CMK (cell line): ENCODE measurements around the gene FBXO47.

Experiments used
- DNase-seq: peaks from one replicate; pipeline ENCODE4 v3.0.0-alpha.2; 2010; ENCODE audit warnings: low read depth

FBXO47 gene

DNA sequence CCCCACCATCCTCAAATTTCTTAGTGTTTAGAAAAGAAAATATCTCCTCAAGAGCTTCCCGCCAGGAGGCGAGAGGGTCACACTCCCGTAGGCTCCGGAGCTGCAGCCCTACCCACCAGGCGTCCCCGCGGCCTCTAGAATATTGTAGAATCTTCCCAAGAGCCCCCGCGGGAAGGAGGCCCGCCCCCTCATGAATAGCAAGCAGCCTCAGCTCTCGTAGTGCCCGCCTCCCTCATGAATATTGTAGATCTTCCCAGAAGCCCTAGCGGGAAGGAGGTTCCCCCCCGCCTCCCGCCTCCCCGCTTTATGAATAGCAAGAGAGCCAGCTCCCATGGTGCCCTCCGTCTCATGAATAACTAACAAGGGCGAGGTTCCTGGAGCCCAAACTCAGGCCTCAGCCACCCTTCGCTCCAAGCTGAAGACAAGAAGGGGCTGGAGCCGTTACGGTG lies at the start of gene FBXO47:
Gene FBXO47, minus strand, starts transcription at position 114 of the 449 bp plus-strand sequence. CDS start 4,378 bp downstream, outside the sequence.
- DNase-seq = no peak

- DNase-seq = no peak
These were observed 49.3 kb upstream of the FBXO47 start for GRCh38 chr17:39016193-39017153.

DNA sequence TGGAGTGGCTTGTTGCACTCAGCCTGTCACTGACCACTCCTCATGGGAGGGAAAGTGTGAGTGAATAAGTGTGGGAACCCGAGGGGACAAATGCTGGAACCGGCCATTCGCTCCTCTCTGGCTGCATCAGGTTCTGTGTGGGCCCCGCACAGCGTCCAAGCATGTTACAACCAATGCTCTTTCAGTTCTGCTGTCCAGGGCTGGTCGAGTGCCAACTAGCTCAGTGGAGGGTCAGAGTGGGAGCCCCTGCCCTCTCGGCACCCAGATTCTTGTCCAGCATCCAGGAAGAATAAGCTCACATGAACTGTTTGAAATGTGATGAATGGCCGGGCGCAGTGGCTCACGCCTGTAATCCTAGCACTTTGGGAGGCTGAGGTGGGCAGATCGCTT lies 48.3 kb upstream of the FBXO47 start:
- DNase-seq = no peak

DNA sequence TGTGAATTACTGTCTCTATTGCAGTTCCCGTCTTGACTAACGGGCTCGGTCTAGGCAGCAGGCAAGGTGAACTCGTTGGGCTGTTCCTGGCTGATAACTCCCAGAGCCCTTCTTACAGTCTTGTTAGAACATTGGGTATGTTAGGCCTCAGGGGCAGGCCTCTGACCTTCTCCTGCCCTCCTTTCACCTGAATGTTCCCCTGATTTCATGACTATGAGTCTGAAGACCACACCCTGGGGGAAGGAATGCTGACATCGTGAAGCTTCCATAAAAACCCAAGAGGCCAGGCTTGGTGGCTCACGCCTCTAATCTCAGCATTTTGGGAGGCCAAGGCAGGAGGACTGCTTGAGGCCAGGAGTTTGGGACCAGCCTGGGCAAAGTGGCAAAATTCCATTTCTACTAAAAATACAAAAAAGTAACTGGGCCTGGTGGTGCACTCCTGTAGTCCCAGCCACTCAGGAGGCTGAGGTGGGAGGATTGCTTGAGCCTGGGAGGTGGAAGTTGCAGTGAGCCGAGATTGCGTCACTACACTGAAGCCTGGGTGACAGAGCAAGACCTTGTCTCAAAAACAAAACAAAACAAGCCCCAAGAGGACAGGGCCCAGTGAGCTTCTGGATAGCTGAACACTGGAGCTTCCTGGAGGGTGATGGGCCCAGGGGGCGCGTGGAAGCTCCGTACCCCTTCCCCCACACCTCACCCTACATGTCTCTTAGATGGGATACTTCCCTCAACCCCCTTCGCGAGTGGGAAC lies 47.8 kb upstream of the FBXO47 start:
- no peak for DNase-seq

DNA sequence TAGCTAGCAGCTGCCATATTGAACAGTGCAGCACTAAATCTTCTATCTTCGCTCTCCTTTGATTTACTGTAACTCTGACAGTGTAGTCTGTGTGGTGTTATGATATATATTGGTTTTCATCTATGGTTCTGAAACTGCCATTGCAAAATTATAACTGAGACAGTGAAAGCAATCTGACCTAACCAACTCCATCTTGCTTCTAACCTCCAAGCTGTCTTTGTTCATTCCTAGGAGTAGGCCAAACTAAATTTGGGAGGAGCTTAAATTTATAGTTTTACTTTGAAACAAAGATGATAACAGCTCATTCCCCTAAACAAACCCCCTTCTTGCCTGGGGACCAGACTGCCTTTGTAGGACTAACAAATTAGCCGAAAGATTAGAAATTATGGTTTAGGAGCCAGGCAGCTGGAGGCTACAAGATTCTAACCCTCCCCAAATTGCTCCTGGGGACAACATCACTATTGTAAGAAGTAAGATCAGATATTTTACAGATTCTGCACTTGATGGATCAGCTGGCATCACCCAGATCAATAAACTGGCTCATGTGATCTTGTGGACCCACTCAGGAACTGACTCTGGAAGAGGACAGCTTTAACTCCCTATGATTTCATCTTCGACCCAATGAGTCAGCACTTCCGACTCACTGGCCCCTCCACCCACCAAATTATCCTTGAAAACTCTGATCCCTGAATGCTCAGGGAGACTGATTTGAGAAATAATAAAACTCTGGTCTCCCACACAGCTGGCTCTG lies 47.0 kb upstream of the FBXO47 start:
- no peak for DNase-seq

DNA sequence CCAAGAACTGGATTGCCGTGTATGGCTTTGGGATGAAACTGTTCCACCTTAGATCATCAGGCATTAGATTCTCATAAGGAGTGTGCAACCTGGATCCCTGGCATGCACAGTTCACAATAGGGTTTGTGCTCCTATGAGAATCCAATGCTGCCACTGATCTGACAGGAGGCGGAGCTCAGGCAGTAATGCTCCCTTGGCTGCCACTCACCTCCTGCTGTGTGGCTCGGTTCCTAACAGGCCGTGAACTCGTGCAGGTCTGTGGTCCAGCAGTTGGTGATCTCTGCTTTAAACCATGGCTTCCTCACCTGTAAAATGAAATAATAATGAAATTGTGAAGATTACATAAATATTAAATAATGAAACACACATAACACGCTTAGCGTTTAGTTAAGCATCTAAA lies 45.5 kb upstream of the FBXO47 start:
- DNase-seq = no peak

GRCh38 chr17:39011907-39012468 lies 44.8 kb upstream of the FBXO47 start:
- DNase-seq = no peak

- DNase-seq = no peak
These were observed 42.4 kb upstream of the FBXO47 start for GRCh38 chr17:39009581-39010001.

DNA sequence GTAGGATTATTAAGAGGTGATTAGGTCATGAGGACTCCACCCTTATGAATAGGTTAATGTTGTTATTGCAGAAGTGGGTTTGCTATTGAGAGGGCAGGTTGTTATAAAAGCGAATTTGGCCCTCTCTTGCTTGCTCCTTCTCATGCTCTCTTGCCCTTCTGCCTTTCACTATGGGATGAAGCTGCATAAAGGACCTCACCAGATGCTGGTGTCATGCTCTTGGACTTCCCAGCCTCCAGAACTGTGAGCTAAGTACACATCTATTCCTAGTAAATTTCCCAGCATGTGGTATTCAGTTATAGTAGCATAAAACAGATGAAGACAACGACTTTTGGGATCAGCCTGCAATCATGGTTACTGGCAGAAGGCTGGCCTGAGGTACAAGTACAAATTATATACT lies 41.4 kb upstream of the FBXO47 start:
- no peak for DNase-seq

GRCh38 chr17:39002991-39003715 lies 36.0 kb upstream of the FBXO47 start:
- DNase-seq = no peak

DNA sequence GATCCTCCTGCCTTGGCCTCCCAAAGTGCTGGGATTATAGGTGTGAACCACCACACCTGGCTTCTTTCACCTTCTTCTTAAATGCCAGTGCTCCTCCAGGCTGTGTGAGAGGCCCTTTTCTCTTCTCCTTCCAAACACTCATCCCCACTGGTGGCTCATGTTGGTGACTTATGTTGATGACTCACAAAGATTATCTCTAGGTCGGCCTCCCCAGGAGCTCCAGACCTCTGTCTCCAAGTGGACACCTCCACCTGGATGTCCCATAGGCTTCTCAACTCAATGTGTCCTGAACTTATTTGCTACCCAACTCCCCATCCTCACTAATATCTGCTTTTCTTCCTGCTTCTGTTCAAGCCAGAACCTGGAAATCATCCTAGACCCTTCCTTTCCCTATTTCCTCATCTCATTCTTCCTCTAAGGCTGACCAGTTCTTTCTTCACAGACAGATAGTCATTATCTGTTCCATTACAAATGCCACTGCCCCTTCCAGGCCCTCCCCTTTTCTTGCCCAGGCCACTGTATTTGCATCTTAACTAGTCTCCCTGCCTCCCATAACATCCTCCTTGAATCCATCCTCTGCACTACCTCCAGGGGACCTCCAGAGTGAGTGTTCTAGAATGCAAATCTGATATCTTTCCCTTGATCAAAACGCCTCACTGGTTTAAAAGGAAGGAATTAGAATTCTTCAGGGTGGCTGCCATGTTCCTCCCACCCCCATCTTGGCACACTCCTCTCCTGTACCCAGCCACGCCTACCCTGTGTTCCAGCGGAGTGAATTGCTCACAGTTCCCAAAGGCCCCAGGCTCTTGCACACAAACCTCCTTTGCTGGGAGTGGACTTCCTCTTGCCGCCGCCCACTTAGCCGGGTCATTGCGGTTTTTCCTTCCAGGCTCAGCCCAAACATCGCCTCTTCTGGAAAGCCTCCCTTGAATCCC lies 34.8 kb upstream of the FBXO47 start:
- peak; percentile 7 for DNase-seq

GRCh38 chr17:39000021-39000601 lies 32.9 kb upstream of the FBXO47 start:
- no peak for DNase-seq

DNA sequence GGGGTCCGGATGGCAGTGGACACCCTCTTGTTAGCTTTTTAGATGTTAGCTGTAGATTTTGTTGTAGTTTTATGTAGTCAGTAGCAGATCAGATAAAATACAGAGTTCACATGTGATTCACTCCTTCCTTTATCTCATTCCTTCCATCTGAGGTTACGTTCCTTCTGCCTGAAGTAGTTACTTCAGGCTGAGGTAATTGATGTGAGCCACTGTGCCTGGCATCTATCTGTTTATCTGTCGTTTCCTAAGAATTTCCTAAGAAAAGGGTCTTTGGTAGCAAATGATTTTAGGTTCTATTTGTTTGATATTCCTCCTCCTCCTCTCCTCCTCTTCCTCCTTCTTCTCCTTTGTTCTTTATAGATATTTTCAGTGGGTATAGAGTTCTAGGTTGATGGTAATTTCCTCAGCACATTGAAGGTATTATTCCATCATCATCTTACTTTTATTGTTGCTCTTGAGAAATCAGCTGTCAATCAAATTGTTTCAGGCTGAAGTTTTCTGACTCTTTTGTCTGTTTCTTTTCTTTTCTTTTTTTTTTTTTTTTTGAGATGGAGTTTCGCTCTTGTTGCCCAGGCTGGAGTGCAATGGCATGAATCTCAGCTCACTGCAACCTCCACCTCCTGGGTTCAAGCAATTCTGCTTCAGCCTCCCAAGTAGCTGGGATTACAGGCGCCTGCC lies 29.6 kb upstream of the FBXO47 start:
- no peak for DNase-seq

- no peak for DNase-seq
These were observed 26.8 kb upstream of the FBXO47 start for GRCh38 chr17:38994026-38994425.

GRCh38 chr17:38984666-38985065 lies 17.5 kb upstream of the FBXO47 start:
- DNase-seq = no peak

- DNase-seq = peak; percentile 7
These were observed 15.9 kb upstream of the FBXO47 start for GRCh38 chr17:38982858-38983746.

DNA sequence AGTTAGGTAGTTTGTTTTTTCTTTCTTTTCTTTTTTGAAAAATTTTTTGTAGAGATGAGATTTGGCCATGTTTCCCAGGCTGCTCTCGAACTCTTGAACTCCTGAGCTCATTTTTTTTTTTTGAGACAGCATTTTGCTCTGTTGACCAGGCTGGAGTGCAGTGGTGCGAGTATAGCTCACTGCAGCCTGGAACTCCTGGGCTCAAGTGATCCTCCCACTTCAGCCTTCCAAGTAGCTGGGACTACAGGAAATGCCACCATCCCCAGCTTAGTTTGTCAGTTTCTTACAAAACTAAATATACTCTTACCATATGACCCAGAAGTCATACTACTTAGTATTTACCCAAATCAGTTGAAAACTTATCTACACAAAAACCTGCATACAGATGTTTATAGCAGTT lies 14.4 kb upstream of the FBXO47 start:
- DNase-seq = no peak
